HG02642 (cell line): ENCODE data around the gene PAK1.

Experiments used
- ATAC-seq: cut with Tn5 transposase; IDR thresholded peaks from one replicate; pipeline ENCODE4 v1.9.1; 2021; ENCODE audit warnings: mild to moderate bottlenecking; ENCODE audit not compliant: unreplicated experiment, poor library complexity

Gene PAK1

DNA sequence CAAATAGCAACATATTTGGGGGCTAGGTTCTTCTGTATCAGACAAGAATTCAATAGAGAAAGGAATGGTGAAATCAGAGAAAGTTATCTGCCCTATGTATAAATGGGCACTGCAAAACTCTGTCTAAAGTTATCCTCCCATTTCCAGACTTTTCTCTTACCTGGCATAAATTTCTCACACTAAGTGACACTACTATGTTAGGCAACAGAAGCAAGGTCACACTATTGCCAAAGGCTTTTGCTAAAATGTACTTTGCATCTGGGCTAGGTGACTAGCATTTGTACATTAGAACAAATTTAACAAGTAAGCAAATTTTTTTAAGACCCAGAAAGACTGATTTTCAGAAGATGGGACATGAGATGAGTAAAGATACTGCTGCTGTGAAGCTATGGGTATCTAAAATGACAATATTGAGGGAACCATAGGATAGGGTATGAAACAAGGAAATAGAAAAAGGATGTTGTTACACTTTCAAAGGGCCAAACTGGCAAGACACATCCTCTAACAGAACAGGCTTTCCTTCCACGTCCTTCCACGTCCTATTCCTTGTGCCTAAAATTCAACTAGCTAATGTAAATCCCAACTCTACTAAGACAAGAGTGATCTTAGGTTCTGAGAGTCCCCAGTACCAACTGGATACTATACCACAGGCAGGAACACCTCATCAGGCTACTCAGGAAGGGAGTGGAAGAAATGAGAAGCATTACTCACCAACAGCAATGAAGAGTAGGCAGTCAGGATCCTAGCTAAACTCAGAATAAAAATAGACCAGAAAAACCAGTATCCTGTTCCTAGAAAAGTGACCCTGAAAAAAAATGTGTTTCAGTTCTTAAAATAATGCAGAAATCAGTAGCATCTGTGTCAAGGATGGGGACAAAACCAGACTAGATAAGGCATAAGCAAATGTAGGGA, 195.0 kb downstream of the PAK1 start:
- no peak for ATAC-seq

DNA sequence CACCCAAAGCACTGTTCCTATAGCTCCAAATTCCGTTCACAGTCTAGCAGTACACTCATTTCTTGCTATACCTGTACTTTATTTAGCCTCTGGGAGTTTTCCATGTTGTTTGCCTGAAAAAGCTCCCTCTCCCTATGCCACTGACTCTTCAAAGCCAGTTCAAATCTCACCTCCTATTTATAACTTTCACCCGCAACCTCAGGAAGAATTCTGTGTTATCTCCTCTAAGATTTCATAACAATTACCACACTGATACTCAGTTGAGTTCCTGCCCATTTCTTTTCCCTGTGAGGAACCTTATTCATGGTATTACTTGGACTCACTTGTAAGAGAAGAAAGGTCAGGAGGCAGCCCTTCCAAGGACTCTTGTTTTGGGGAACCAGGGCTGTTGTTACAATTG, 197.6 kb downstream of the PAK1 start:
- no peak for ATAC-seq
